HG03565 (cell line): ENCODE measurements around the gene NACC2.
"Not testable (repeated sequence)": the region's sequence is repeated elsewhere in the genome, so short reads cannot be mapped to it uniquely, and the experiment has no call there.

Experiments used
- ATAC-seq: cut with Tn5 transposase; IDR thresholded peaks from one replicate; pipeline ENCODE4 v1.9.1; 2021; ENCODE audit warnings: mild to moderate bottlenecking, moderate library complexity; ENCODE audit not compliant: unreplicated experiment

The NACC2 gene

GRCh38 chr9:136048560-136049411, 46.3 kb downstream of the NACC2 start:
- ATAC-seq: no peak

DNA sequence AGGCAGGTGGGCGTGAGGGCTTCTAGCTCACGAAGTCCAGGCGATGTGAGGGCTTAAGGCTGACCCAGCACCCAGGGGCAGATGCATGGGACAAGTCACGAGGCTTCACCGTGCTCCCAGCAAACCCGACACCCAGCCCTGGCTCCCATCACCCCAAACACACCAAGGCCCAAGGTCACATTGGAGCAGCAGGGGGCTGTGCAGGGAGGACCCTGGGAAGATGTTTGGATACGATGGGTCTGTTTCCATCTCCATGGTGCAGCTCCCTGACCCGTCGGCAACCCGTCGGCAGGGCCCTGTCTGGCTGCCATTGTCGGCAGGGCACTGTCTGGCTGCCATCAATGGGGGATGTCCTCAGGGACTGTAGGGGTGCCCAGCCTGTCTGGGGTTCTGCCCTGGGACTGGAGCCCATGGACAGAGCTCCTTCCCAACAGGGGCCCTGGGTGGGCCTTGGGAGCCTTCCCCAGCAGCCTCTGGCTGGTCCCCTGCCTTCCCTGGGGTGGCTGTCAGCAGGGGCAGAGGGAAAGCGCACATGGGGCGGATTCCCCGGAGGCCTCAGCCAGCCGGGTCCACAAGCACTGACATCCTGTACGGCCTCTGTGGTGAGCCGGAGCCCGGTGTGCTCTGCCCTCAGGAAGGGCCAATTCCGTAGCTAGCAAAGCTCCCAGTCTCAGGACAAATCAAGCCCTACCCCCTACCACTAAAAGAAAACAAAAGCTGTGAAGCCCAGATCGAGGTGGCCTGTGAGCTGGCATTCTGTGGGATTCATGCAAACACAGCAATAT, 47.1 kb downstream of the NACC2 start:
- ATAC-seq: no peak

DNA sequence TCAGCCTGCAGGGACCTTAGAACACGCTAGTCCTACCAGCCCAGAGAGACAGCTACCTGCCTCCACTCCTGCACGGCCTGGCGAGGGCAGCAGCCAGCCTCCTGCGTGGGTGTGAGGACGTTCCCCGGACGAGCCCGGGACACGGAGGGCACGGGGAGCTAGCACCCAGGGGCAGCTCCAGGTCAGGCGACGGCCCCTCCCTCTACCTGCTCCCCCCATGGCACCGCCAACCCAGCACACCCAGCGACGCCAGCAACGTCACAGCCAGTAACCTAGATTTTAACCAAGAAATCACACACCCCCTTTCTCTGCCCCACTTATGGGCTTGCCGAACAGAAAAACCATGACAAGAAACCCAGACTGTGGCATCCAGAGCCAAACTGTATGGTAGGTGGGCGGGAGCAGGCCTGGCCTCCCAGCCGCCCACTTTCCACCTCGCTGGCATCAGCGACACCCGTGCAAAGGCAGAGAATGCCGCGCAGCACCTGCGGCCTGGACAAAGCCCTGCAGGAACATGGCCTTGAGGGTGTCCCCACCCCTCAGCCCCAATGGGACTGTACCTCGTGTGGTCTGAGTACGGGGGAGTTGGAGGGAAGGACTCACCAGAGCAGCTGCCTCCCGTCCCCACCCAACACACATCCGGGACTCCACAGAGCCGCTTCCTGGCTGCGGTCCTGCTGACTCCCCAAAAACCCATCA, 47.9 kb downstream of the NACC2 start:
- no peak for ATAC-seq

- ATAC-seq: no peak
Observed at GRCh38 chr9:136046554-136046920, 48.6 kb downstream of the NACC2 start.

DNA sequence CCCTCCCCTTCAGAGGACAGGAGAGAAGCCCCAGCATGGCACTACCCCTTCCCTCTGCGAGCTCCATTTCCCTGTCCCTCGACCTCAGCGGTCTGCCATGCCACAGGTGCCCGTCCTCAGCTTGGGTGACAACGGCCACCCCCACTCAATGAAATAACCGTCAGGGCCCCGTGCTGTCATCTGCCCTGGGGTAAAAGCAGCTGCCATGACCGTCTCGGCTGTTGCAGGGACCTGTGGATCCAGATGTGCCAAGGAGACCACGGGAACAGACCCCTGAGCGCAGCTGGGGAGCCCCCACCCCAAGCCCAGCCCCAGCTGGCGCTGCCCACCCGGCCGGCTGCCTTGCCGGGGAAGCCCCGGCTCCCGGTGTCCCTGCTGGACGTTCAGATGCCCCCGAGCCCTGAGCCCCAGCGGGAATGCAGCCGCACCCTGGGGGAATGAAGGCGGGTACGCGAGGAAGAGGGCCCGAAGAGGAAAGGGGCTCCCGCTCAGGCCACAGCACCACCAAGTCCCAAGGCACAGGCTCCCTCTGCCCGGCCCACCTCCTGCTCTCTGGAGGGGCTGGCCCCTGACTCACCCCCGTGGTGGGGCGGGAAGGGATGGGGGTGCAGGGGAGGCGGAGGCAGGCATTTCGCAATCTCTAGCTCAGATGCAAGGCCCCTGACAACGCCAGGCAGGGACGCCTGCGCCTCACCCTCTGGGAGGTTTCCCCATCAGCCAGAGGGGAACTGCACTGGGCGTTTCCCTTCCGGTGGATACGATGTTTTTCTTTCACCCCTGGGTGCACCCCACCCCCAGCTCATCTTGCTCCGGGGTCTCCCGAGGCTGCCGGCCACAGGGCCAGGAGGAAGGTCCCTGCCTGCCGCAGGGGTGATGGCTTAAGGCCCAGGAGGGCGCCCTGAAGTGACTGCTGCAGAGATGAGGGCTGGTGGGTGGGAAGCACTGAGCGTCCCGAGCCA, 49.2 kb downstream of the NACC2 start:
- no peak for ATAC-seq

DNA sequence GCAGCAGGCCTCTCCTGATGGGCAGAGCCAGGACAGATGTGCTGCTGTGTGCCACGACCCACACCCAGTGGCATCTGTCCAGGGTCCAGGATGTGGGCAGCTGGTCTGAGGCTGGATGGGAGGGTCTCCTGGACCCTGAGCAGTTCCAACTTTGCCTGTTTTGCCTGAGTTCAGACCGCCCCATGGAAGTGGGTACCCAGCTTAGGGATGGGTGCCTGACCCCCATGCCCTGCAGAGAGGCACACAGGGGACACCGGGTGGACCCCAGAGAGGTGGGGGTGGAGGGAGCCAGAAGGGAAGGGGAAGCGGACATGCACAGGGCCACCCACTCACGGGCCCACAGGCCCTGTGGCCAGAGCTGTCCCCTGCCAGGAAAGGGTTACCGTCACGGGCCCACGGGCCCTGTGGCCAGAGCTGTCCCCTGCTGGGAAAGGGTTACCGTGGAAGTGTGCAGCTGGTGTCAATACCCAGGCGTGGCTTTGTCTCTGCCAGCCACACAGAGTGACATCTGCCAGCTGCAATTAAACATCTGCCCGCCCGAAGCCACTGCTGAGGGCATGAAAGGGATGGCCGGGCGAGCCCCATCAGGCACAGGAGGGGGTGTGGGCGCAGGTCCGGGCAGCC, 50.0 kb downstream of the NACC2 start:
- no peak for ATAC-seq

DNA sequence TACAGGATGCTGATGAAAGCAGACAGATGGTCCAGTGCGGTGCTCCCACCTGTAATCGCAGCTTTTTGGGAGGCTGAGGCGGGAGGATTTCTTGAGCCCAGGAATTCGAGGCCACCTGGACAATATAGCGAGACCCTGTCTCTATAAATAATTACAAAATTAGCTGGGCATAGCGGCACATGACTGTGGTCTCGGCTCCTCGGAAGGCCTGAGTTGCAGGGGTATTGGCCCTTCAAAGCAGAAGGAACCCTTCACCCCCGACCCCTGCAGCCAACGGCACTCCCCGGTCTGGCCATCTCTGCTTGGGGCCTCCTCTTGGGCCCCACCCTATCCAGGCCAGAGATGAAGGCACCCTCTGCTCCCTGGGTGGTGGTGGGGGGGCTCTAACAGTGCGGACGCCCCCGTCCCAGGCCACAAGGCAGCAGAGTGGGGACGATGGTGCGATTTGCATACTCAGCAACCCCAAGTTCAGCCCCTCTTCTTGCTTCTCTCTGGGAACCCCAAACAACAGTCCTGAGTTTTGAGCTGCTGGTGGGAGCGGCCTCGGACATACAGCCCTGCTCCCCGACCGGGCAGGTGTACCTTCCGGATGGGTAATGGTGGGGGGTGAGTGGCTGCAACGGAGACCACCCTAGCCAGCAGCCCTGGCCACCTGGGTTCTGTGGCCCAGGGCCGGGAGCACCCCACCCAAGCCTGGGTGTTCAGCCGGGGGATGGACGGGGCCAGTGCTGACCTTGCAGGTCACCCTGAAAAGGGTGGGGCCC, 50.7 kb downstream of the NACC2 start:
- no peak for ATAC-seq

DNA sequence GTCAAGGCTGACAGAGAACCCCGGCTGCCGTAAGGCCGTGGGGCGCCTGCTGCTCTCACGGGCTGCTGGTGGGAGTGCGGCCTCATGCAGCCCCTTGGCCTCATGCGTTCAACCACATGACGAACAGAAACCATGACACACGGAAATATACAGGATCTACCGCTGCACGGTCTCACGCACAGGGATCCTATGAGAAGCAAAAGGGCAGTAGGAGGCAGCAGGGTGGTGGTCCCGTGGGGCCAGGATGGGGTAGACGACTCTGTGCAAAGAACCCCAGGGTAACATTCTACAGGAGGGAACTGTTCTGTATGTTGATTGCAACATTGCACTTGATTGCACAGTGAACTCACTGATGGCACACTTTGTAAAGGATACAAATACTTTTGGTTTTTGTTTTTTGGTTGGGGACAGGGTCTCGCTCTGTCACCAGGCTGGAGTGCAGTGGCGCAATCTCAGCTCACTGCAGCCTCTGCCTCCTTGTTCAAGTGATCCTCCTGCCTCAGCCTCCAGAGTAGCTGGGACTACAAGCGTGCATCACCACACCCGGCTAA, 51.6 kb downstream of the NACC2 start:
- ATAC-seq: no peak

- no peak for ATAC-seq
Observed at GRCh38 chr9:136042541-136042940, 52.5 kb downstream of the NACC2 start.

GRCh38 chr9:136040848-136041247, 54.2 kb downstream of the NACC2 start:
- ATAC-seq: not testable (repeated sequence)

- no peak for ATAC-seq
Observed at GRCh38 chr9:136039488-136039887, 55.6 kb downstream of the NACC2 start.

- no peak for ATAC-seq
Observed at GRCh38 chr9:136036848-136037247, 58.2 kb downstream of the NACC2 start.

DNA sequence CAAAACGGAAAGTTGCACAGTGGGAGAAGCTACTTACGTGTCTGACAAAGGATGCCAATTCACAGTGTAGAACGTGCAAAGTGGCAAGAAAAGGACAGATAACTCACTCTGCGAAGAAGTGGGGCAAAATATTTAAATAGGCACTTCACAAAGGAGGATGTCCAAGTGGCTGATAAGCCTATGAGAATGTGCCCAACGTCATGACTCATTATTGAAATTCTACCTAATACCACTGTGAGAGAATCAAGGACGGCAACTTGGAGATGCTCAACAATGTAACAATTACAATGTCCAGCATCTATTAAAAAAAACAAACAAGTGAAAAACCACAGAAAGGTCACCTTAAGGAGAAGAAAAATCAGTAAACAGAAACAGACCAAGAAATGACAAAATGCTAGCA, 59.0 kb downstream of the NACC2 start:
- no peak for ATAC-seq

- no peak for ATAC-seq
Observed at GRCh38 chr9:136031741-136032730, 63.1 kb downstream of the NACC2 start.

DNA sequence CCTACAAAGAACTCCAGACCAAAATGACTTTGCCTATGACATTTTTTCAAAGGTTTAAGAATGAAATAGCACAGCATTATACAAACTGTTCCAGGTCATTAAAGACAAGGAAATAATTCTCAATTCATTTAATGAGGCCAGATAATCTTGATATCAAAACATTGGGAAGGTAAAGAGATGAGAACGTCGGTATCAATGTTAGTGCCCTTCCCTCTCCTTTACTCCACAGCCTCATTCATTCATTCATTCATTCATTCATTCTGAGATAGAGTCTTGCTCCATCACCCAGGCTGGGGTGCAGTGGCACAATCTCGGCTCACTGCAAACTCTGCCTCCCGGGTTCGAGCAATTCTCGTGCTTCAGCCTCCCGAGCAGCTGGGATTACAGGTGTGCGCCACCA, 64.0 kb downstream of the NACC2 start:
- ATAC-seq: no peak

GRCh38 chr9:136029556-136029955, 65.5 kb downstream of the NACC2 start:
- no peak for ATAC-seq

DNA sequence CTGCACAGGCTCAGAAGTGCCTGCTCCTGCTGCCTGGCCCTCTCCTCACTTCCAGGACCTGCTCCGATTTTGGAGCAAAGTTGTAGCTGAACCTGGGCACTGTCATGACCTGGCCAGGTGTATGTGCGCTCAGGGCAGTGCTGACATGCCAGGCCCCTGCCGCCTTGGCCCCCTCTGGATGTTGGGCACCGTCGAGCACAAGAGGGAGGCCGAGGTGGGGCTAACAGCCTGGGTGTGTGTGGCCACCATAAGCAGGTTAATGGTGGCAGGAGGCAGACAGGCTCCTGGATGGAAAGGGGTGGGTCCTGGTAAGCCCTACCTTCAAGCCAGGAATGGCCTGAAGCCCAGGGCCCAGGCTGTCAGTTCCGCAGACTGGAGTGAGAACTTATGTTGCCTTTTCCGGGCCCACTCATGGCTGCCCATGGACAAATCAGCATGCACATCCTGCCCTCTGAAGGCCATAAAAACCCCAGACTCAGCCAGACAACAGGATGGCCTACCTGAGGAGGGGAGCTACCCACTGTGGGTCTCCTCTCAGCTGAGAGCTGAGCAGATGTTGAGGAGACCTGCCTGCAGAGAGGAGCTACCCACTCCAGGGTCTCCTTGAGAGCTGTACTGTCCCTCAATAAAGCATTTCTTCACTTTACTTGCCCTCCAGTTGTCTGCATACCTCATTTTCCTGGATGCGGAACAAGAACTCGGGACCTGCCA, 66.2 kb downstream of the NACC2 start:
- no peak for ATAC-seq
